DMS153 treated with DMSO at 0.1 percent for 48 hours (cell line): ENCODE results near the gene GPR160.

ENCODE experiments used
- DNase-seq: peaks from one replicate; lab custom pipeline; 2025; ENCODE audit not compliant: unreplicated experiment; lab: John Stamatoyannopoulos, UW

The GPR160 gene

DNA sequence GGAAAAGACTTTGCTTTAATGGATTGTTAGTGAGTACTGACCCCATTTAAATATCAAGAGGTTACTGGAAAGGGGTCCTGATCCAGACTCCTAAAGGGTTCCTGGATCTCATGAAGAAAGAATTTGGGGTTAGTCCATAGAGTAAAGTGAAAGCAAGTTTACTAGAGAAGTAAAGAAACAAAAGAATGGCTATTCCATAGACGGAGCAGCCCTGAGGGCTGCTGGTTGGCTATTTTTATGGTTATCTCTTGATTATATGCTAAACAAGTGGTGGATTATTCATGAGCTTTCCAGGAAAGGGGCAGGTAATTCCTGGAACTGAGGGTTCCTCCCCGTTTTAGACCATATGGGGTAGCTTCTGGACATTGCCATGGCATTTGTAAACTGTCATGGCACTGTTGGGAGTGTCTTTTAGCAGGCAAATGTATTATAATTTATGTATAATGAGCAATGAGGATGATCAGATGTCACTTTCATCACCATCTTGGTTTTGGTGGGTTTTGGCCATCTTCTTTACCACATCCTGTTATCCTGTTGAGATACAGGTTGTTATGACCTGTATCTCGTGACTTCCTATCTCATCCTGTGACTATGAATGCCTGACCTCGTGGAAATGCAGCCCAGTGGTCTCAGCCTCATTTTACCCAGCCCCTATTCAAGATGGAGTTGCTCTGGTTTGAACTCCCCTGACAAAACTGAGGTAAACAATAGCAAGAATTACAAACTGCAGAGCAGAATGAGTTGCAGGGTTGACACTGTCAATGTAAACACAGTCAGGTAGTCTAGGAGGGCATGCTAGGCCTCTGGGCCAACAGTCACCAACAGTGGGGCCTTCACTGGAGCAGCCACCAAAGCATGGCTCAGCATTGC lies 10.3 kb upstream of the GPR160 start:
- no peak for DNase-seq

- no peak for DNase-seq
Observed at GRCh38 chr3:170033489-170033888, 4.3 kb upstream of the GPR160 start.

- DNase-seq = no peak
Observed at GRCh38 chr3:170038434-170039110, 777 bp downstream of the GPR160 start.

GRCh38 chr3:170040418-170040817 lies 2.6 kb downstream of the GPR160 start:
- DNase-seq = no peak

GRCh38 chr3:170043506-170043905 lies 5.7 kb downstream of the GPR160 start:
- DNase-seq = no peak

GRCh38 chr3:170044271-170044670 lies 6.5 kb downstream of the GPR160 start:
- no peak for DNase-seq

DNA sequence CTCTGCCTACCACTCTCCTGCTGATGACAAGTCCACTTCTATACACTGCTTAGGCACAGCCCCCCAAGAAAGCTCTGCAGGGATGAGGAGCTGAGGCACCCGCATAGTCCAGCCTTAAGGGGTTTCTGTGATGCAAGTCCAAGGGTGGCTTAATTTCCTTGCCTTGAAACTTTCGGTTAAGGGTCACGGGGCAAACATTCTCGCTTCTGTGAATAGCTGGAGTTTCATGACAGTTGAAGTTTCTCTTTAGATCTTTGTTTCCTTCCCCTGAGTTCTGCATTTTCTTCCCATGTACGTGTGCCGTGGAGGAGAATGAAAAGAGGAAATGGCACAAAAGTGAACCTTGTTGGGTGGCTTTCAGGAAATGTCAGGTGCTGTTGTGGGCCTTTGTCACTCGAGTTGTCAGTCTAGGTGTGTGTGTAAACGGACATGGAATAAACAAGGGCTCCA lies 7.0 kb downstream of the GPR160 start:
- no peak for DNase-seq

GRCh38 chr3:170046269-170047132 lies 8.7 kb downstream of the GPR160 start:
- DNase-seq = no peak

DNA sequence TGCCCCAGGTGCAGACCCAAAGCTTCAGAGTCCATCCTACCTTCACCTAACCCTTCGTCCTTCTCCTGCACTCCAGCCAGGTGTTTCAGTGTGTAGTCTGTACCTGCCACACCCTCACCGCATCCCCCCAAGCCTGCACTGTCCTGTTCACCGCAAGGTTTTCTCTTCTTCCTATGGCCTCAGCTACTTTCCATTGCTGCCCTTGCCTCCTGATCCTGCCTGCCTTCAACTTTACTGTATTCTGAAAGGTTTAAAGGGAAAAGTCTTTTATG lies 9.3 kb downstream of the GPR160 start:
- no peak for DNase-seq

GRCh38 chr3:170049146-170050000 lies 11.6 kb downstream of the GPR160 start:
- no peak for DNase-seq

DNA sequence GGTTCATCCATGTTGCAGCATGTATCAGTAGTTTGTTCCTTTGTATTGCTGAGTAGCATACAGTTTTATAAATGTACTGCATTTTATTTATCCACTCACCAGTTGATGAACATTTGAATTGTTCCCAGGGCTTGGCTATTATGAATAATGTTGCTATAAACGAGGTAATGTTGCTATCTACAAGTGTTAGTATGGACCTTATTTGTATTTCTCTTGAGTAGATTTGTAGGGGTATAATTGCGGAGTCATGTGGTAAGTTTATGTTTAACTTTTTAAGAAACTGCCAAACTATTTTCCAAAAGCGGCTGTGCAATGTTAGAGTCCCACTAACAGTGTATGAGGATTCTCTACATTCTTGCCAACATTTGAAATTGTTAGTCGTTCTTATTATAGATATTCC lies 13.0 kb downstream of the GPR160 start:
- no peak for DNase-seq

GRCh38 chr3:170052398-170052797 lies 14.6 kb downstream of the GPR160 start:
- no peak for DNase-seq

- DNase-seq = no peak
Observed at GRCh38 chr3:170054204-170054603, 16.4 kb downstream of the GPR160 start.

- DNase-seq = no peak
Observed at GRCh38 chr3:170055209-170055608, 17.4 kb downstream of the GPR160 start.

DNA sequence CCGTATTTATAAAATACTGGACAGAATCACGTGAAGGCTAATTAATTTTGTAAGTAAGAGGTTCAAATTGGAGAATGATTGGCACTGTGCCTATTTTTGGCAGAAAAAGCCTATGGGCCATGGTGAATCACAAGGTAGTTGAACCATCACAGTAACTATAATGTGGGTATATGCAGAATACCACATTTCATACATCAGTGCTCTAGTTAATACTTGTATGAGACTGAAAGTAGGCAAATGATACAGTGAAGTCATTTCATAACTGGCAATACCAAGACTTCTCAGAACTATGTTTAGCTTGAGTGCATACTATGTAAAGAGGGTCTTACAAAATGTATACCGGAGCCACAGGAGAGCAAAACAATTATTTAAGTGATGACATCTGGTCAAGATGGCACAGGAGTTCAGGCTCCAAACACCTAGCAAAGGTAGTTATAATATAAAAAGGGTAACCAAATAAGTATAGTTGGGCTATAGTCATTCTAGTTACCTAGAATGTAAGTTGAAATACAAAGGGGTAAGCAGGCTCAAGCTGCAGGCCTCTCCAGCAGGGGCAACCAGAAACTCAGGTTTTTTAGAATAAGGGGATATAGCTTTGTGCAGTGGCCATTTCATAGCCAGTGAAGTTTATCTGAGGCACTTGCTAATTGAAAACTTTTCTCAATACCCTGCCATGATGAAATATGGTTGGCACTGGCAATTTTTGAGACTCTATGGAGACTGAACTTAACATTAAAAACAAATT lies 19.1 kb downstream of the GPR160 start:
- DNase-seq = no peak

- DNase-seq = no peak
Observed at GRCh38 chr3:170057550-170057949, 19.8 kb downstream of the GPR160 start.

DNA sequence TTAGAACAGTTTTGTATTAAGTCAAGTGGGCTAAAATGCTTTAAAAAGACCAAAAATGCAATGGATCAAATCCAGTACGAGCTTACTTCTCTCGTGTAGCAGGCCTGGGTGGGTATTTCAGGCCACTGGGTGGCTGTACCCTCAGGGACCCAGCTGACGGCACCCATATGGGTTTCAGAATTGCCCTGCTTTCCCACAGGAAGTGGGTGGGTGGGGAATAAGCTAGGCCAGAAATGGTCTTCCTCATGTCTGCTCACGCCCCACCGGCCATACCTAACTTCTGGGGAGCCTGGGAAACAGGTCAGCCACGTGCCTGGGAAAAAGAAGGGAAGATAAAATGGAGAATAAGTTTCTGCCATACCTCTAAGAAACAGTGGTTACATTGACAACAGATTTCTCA lies 20.3 kb downstream of the GPR160 start:
- DNase-seq = no peak

DNA sequence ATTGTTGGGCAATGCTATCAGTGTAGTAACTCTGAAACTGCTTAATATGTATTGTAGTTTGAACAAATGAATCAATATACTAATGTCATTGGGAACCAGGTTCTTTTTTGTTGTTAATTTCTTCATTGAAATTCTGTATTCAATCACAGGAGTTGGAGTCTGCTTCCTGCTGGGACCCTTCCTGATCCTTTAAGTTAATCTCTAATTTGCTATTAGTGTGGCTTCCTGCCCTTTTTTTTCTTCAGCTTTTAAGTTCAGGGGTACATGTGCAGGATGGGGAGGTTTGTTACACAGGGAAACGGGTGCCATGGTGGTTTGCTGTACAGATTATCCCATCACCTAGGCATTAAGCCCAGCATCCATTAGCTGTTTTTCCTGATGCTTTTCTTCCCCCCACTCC lies 21.7 kb downstream of the GPR160 start:
- no peak for DNase-seq

- DNase-seq = no peak
Observed at GRCh38 chr3:170062068-170062467, 24.3 kb downstream of the GPR160 start.

- no peak for DNase-seq
Observed at GRCh38 chr3:170062769-170063168, 25.0 kb downstream of the GPR160 start.
